Fibroblast of lung (primary cell): ENCODE measurements around the gene P2RY8.
"Not testable (repeated sequence)": the region's sequence is repeated elsewhere in the genome, so short reads cannot be mapped to it uniquely, and the experiment has no call there.

Experiments used
- EZH2 ChIP-seq: IDR thresholded peaks from 2 replicates; pipeline ENCODE4 v1.5.1; 2012; ENCODE audit warnings: low read length, control low read depth, mild to moderate bottlenecking; ENCODE audit errors: missing control alignments
- TF ChIP-seq, protein P1 (sequence below), 2 donors: IDR thresholded peaks in 1 of 2; conservative IDR thresholded peaks in 1 of 2; 1 replicate in 1 of 2; 2 replicates in 1 of 2; pipeline ENCODE4 v1.5.1; 2011 to 2012; ENCODE audit warnings: low read length in 2 of 2, control low read depth in 1 of 2, inconsistent platforms in 1 of 2, low read depth in 1 of 2, mild to moderate bottlenecking in 1 of 2

DNA sequence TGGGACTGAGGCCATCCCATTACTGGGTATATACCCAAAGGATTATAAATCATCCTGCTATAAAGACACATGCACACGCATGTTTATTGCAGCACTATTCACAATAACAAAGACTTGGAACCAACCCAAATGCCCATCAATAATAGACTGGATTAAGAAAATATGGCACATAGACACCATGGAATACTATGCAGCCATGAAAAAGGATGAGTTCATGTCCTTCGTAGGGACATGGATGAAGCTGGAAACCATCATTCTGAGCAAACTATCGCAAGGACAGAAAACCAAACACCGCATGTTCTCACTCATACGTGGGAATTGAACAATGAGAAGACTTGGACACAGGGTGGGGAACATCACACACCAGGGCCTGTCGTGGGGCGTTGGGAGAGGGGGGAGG lies 27.1 kb upstream of the P2RY8 start:
- TF ChIP-seq, protein P1, sequence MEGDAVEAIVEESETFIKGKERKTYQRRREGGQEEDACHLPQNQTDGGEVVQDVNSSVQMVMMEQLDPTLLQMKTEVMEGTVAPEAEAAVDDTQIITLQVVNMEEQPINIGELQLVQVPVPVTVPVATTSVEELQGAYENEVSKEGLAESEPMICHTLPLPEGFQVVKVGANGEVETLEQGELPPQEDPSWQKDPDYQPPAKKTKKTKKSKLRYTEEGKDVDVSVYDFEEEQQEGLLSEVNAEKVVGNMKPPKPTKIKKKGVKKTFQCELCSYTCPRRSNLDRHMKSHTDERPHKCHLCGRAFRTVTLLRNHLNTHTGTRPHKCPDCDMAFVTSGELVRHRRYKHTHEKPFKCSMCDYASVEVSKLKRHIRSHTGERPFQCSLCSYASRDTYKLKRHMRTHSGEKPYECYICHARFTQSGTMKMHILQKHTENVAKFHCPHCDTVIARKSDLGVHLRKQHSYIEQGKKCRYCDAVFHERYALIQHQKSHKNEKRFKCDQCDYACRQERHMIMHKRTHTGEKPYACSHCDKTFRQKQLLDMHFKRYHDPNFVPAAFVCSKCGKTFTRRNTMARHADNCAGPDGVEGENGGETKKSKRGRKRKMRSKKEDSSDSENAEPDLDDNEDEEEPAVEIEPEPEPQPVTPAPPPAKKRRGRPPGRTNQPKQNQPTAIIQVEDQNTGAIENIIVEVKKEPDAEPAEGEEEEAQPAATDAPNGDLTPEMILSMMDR (conservative IDR thresholded peaks at IDR 0.05 in 1 of 2, IDR thresholded peaks at IDR 0.05 in 1 of 2; ENCODE audit: low read depth in 1 of 2, low read length in 2 of 2): not testable (repeated sequence)
- TF ChIP-seq EZH2: not testable (repeated sequence)
